Measurements from ENCODE around the gene LMOD3.

DNA sequence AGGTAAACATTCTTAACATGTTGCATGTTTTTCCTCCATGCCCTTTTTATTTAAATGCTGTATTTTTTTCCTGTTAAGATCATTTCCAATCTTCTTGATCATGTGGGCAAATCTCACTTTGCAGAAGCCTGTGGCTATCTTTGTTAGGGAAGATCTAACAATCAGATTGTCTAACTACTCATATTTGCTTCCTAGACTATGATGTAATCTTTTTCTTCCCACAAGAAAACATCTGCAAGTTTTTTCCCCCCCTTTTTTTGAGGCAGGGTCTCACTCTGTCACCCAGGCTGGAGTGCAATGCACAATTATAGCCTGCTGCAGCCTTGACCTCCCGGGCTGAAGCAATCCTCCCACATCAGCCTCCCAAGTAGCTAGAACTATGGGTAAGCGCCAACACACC, 15.0 kb upstream of the LMOD3 start:
- no peak for TF ChIP-seq POLR2A (IDR thresholded peaks at IDR 0.05)
- TF ChIP-seq, protein P1, sequence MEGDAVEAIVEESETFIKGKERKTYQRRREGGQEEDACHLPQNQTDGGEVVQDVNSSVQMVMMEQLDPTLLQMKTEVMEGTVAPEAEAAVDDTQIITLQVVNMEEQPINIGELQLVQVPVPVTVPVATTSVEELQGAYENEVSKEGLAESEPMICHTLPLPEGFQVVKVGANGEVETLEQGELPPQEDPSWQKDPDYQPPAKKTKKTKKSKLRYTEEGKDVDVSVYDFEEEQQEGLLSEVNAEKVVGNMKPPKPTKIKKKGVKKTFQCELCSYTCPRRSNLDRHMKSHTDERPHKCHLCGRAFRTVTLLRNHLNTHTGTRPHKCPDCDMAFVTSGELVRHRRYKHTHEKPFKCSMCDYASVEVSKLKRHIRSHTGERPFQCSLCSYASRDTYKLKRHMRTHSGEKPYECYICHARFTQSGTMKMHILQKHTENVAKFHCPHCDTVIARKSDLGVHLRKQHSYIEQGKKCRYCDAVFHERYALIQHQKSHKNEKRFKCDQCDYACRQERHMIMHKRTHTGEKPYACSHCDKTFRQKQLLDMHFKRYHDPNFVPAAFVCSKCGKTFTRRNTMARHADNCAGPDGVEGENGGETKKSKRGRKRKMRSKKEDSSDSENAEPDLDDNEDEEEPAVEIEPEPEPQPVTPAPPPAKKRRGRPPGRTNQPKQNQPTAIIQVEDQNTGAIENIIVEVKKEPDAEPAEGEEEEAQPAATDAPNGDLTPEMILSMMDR (IDR thresholded peaks at IDR 0.05 in 4 of 5, conservative IDR thresholded peaks at IDR 0.05 in 1 of 5) = no peak
